Skeletal muscle cell (primary cell): ENCODE measurements around the gene MTIF3.

ENCODE experiments used
- DNase-seq: peaks from one replicate; pipeline ENCODE4 v3.0.0-alpha.2; 2010; ENCODE audit warnings: low read depth
- H3K4me3 ChIP-seq: 2 replicates; pipeline ENCODE4 v1.5.1; 2011; ENCODE audit warnings: low read depth, mild to moderate bottlenecking, control low read depth, low read length, moderate library complexity

Gene MTIF3

DNA sequence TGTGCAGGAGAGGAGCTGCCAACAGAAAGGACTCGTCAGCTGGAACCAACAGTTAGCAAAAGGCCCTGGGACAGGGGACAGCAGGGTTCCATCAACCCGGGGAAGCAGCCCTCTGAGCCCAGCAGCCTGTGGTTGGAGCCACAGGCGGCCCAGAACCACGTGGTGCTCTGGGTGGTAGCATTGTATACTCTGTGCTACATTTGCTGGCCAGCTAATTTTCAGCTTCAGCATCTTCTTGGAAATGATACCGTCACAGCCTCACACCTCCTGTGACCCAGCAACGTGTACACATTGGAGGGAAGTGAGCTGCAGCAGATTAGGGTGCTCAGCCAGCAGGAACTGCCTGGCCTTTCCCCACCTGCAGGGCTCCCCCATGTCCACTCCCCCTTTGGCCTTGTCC, 13.1 kb upstream of the MTIF3 start:
- DNase-seq = no peak
- H3K4me3 ChIP-seq = no peak overlapping the region

DNA sequence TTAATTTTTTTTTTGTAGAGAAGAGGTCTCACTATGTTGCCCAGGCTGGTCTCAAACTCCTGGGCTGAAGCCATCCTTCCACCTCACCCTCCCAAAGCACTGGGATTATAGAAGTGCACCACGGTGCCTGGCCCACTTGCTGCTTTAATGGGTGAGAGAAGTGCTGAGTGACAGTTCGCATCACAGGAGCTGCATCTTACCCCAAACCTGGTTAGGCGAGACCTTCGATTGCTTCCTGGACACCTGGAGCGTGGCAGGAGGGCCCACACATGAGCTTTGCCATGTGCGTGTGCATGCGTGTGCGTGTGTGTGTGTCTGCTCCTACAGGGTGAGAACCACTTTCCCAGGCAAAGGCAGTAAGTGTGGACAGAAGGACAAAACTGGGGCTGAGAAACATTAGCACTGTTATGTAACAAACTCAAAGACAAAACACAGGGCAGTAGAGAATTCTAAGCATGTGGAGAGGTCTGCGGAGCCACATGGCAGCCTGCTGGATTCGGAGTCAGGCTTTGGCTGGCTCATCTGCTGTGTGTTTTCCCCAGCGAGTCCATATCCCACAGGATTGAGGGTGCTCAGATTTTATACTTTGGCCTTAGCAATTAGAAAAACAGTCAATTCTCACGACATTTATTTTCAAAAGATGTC, 11.7 kb upstream of the MTIF3 start:
- H3K4me3 ChIP-seq = no peak overlapping the region
- DNase-seq = no peak

GRCh38 chr13:27455331-27455855, 5.0 kb upstream of the MTIF3 start:
- DNase-seq = no peak
- peak overlapping the region; percentile 24 for H3K4me3 ChIP-seq

DNA sequence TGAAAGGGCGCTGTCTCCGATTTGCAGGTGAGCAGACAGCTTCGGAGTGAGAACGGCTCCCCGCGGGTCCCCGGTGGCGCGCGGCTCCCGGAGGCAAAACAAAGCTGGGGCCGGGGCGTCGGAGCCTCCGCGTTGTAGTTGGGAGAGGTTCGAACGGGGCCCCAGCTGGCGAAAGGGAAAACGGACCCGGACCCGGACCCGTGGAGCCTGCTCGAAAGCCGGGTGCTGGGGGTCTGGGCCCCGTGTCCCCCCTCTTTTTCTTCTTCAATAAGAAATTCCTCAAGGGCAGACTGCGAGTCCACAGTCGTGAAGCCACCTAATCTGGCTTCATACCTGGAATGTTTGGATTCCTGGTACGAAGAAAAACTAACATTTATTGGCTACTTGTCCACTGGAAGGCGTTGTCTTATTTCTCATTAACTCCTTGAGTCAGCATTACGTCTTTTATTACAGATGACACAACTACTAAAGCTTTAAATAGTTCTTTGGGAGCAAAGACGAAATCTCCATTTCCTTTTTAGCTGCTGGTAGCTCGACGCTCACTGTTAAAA, 632 bp upstream of the MTIF3 start:
- H3K4me3 ChIP-seq = peak overlapping the region; percentile 93
- DNase-seq = no peak

- DNase-seq = no peak
These were observed 1.2 kb downstream of the MTIF3 start for GRCh38 chr13:27449081-27449603.

GRCh38 chr13:27448308-27448707, 2.1 kb downstream of the MTIF3 start:
- DNase-seq = no peak
- no peak overlapping the region for H3K4me3 ChIP-seq

More at GRCh38 chr13:27449081-27449603, 1.2 kb downstream of the MTIF3 start:
- peak overlapping the region; percentile 93 for H3K4me3 ChIP-seq

GRCh38 chr13:27446986-27447583, 3.3 kb downstream of the MTIF3 start:
- H3K4me3 ChIP-seq = no peak overlapping the region
- DNase-seq = no peak

- no peak overlapping the region for H3K4me3 ChIP-seq
- no peak for DNase-seq
These were observed 7.6 kb downstream of the MTIF3 start for GRCh38 chr13:27442797-27443196.

DNA sequence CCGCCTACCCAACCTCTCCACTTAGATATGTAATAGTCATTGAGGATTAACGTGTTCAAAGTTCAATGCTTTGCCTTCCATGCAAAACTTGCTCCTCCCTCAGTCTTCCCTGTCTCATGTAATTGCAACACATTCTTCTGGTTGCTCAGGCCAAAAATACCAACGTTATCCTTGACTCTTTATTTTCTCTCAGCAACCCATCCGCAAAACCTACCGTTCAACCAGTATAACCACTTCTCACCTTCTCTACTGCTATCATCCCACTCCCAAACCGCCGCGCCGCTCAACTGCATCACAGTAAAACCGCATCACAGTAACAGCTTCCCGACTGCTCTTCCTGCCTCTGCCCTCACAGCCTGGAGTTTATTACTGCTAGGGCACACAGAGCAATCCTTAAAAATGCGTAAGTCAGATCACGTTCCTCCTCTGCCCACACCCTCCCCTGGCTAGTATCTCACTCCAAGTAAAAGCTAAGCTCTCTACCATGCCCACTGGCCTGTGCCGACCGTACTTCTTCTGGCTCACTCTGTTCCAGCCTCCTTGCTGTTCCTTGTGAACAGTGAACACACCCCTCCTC, 8.2 kb downstream of the MTIF3 start:
- no peak overlapping the region for H3K4me3 ChIP-seq
- DNase-seq = no peak

DNA sequence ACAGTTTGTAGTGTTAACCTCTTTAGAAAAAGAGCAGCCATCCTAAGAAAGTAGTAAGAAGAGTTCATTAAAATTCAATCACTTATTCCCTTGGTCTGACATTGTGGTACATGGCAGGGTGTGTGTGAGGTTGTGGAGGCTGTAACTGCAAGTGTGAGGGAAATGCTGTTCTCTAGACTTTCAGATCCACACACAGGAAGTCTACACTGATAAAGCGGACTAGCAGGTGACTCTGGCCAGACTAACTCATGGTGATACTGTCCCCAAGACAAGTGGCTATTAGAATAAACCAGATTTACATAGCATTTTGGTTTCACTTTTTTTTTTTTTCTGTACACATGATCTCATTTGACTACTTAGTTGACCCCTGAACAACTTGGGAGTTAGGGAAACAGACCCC, 10.0 kb downstream of the MTIF3 start:
- DNase-seq = no peak
- no peak overlapping the region for H3K4me3 ChIP-seq

DNA sequence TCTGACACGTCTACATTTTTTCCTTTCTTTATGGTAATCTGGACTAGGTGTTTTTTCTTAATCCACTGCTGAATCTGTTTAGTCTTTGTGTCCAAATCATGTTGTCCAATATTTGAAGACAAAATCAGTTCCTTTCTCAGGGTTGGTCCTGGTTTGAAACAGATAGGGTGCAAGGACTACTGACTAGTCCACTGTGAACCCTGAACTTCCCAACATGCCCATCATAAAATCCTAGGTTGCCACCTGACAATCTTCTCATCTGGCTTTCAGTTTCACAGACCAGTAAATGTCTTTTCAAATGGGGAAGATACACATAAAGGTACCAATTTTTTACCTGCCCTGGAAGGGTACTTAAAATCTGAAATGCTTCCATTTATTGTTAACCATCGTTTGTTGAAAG, 13.2 kb downstream of the MTIF3 start:
- H3K4me3 ChIP-seq = no peak overlapping the region
- DNase-seq = no peak

DNA sequence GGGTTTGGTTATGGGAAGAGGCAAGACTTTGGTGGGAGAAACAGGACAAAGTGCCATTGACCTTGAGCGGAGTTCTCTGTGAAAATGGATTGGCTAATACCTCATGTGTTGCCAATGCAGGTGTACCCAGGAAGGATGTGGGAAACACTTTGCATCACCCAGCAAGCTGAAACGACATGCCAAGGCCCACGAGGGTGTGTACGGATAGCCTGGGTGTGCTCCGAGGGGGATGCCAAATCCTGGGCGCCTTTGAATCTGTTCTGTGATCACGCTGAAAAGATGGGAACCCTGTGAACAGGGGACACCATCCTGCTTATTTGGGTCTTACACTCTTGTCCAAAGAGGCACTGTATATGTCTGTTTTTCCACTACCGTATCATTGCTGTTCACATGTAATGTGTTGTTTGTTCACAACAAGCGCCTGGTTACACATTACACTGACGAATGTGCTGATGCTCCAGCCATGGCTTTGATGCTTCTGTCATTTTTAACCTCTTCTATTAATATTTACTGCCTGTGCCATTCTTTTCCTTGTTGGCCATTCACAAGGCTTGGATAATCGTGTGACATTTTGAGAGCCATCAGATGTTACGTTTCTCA, 17.7 kb downstream of the MTIF3 start:
- no peak overlapping the region for H3K4me3 ChIP-seq
- DNase-seq = no peak

DNA sequence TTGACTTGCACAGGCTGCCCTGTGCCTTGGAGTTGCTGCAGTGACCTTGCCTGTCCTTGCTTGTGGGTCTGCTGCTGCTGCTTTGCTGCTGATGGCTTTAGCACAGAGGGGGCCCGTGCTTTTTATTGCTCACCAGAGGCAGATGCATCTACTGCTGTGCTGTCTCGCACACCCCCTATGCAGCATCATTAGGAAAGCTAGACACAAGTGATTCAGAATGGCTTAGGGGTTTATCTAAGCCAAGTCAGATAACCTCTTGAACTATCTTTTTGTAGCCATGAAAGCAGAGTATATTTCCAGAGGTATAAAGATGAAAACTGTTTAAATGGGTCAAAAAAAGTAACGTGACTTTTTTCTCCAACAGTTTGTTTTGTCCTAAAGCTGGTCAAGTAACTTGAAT, 18.2 kb downstream of the MTIF3 start:
- DNase-seq = no peak
- no peak overlapping the region for H3K4me3 ChIP-seq

- no peak overlapping the region for H3K4me3 ChIP-seq
- no peak for DNase-seq
These were observed 22.2 kb downstream of the MTIF3 start for GRCh38 chr13:27428160-27428559.

- H3K4me3 ChIP-seq = no peak overlapping the region
- no peak for DNase-seq
These were observed 22.7 kb downstream of the MTIF3 start for GRCh38 chr13:27427641-27428040.

GRCh38 chr13:27425918-27426630, 24.3 kb downstream of the MTIF3 start:
- peak overlapping the region; percentile 68 for H3K4me3 ChIP-seq
- DNase-seq = peak; percentile 39

DNA sequence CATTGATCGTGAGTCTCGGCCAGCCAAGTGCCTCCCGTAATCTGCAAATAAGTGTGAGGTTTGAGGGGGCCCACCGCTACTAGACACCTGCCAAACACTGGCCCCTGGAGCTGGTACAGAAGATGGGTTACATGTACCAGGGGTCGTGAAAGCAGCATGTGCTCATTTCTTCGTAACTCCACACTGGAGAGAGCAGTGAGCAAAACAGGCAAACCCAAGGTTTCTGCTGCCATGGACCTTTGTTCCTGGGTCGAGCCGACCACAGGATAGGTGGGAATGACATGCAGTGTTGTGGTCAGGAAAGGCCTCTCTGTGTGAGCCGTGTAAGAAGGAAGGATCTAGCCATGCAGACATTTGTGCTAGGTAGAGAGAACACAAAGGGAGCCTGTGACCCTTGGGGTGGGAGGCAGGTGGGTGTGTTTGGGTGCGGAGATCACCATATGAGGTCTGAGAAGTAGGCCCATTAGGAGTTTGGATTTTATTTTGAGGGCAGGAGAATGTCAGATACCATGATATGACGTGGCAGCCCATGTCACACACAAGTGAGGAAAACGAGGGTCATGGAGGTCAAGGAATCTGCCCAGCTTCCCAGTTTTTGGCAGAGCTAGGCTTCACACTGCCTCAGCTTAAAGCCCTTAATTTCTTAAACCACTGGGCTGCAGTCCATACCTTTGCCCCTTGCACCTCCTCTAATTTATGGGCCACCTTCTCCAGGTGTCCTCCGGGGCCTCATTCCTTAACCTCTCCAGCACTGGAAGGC, 25.0 kb downstream of the MTIF3 start:
- peak overlapping the region; percentile 68 for H3K4me3 ChIP-seq
- no peak for DNase-seq

- H3K4me3 ChIP-seq = peak within 1 kb of the TSS; percentile 68
- DNase-seq = peak; percentile 45
These were observed 25.9 kb downstream of the MTIF3 start, which contains the start of gene GTF3A for GRCh38 chr13:27424246-27425157. TSS of gene GTF3A (plus strand) at chr13:27424619.
